ENCODE results near the gene TRIM14. TPM values are rescaled to one million over a fixed set of nuclear protein-coding genes. Genes with fewer than 3 reads are reported as not detected.

Gene TRIM14
- total RNA-seq, 1 donor from 2014 or later: 25.8 TPM

DNA sequence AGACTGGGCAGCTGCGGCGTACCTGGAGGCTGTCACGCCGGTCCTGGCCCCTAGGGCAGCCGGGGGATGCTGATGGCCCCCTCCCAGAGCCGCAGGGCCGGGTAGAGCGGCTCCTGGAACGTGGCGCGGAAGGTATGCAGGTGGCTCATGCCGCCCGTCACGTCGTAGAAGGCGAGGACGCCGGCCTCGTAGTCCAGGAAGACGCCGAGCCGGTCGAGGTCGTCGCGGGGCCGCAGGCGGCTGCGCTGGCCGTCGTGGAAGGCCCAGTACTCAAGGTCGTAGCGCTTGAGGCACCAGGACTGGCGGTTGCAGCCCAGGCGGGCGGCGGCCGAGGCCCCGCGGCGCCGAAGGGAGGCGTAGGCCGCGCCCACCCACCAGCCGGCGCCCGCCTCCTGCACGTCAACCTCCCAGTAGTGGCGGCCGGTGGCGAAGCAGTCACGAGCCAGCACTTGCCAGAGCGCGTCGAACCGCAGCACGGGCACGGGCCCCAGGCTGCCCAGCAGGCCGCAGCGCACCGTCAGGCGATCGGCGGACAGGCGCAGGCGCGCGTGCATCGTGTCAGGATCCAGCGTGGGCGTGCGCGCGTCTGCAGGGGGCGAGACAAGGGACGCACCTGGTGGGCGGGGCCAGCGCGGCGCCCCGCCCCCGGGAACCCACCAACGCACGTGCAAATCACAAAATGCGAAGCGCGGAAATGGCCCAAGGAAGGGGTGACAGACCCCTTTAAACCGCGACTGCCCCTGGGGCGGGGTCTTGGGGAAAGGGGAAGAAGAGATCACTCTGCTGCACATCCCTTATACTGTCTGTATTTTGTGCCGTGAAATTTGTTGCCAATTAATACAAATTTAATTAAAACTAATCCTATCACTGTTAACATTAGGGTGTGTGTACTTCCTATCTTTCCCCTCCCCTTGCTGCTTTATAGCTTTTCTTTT is 31.3 kb downstream of the TRIM14 start:
- no peaks in the 10 kb centered on the region for H3K9me3 ChIP-seq
- DNase-seq (ENCODE audit: extremely low spot score in 2 of 2): no peak
- intact Hi-C loops (cut with DNase I): no loop called here
- H3K4me3 ChIP-seq: peak overlapping the region; percentile 39 to 41
- no peaks in the 10 kb centered on the region for H3K27me3 ChIP-seq
- TF ChIP-seq POLR2AphosphoS5 (IDR thresholded peaks at IDR 0.05; ENCODE audit: insufficient read depth in 1 of 2, low read depth in 1 of 2) (no peak), POLR2A (IDR thresholded peaks at IDR 0.05) (no peak)
- TF ChIP-seq, protein P1, sequence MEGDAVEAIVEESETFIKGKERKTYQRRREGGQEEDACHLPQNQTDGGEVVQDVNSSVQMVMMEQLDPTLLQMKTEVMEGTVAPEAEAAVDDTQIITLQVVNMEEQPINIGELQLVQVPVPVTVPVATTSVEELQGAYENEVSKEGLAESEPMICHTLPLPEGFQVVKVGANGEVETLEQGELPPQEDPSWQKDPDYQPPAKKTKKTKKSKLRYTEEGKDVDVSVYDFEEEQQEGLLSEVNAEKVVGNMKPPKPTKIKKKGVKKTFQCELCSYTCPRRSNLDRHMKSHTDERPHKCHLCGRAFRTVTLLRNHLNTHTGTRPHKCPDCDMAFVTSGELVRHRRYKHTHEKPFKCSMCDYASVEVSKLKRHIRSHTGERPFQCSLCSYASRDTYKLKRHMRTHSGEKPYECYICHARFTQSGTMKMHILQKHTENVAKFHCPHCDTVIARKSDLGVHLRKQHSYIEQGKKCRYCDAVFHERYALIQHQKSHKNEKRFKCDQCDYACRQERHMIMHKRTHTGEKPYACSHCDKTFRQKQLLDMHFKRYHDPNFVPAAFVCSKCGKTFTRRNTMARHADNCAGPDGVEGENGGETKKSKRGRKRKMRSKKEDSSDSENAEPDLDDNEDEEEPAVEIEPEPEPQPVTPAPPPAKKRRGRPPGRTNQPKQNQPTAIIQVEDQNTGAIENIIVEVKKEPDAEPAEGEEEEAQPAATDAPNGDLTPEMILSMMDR (IDR thresholded peaks at IDR 0.05): no peak
- peaks cover 9% of the 10 kb centered on the region for H3K4me1 ChIP-seq
- peak overlapping the region; percentile 69 for H3K27ac ChIP-seq
- peaks cover 0 to 15% of the 10 kb centered on the region in 2 donors for H3K36me3 ChIP-seq

DNA sequence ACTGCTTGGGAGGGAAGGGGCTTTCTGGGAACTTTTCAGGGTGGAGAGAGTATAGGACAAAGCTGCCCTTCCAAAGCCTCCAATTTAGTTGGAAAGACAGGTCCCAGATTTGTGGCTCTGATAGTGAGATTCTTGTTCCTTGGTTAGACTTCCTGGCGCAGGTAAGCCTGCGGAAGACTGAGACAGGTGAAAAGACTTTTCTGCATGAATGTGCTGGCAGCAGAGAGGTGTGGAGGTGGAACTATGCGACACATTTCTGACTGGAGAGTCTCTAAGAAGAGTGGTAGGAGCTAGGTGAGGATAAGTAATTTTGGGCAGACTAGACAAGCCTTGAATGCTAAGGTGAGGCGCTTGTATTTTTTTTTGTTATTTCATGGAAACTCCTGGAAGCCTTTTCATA is 32.6 kb downstream of the TRIM14 start:
- H3K27ac ChIP-seq: no peak overlapping the region
- TF ChIP-seq POLR2A (IDR thresholded peaks at IDR 0.05) (no peak), POLR2AphosphoS5 (IDR thresholded peaks at IDR 0.05; ENCODE audit: insufficient read depth in 1 of 2, low read depth in 1 of 2) (no peak)
- TF ChIP-seq, protein P1 (IDR thresholded peaks at IDR 0.05): no peak
- intact Hi-C loops (cut with DNase I): no loop called here
- no peaks in the 10 kb centered on the region for H3K27me3 ChIP-seq
- H3K4me3 ChIP-seq: no peak overlapping the region
- no peaks in the 10 kb centered on the region for H3K9me3 ChIP-seq
- H3K4me1 ChIP-seq: peaks cover 13% of the 10 kb centered on the region
- DNase-seq (ENCODE audit: extremely low spot score in 2 of 2): no peak
- peaks cover 0 to 25% of the 10 kb centered on the region in 2 donors for H3K36me3 ChIP-seq

DNA sequence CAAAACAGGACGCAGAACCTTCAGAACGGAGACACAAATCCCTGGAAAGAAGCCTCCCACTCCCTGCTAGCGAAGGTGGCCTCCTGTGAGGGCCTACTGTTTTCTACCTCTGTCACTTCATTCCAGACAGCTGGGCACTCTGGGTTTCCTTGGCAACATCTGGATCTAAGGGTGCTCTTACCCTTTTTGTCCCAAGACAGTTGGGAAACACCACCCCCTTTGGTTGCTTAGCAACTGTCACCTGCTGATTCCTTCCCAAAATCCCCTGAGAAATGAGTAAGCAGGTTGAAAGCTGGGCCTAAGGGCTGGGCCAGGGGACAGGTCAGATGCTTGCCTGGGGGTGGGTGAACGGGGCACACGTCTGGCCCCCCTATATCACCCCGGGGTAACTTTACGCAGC is 33.1 kb downstream of the TRIM14 start:
- Histone ChIP-seq H3K36me3 (peaks cover 0 to 30% of the 10 kb centered on the region in 2 donors), H3K9me3 (no peaks in the 10 kb centered on the region), H3K27me3 (no peaks in the 10 kb centered on the region), H3K27ac (no peak overlapping the region), H3K4me1 (peaks cover 18% of the 10 kb centered on the region), H3K4me3 (no peak overlapping the region)
- DNase-seq (ENCODE audit: extremely low spot score in 2 of 2): no peak
- intact Hi-C loops (cut with DNase I): no loop called here
- TF ChIP-seq, protein P1 (IDR thresholded peaks at IDR 0.05): no peak
- TF ChIP-seq POLR2A (IDR thresholded peaks at IDR 0.05) (no peak), POLR2AphosphoS5 (IDR thresholded peaks at IDR 0.05; ENCODE audit: insufficient read depth in 1 of 2, low read depth in 1 of 2) (no peak)

DNA sequence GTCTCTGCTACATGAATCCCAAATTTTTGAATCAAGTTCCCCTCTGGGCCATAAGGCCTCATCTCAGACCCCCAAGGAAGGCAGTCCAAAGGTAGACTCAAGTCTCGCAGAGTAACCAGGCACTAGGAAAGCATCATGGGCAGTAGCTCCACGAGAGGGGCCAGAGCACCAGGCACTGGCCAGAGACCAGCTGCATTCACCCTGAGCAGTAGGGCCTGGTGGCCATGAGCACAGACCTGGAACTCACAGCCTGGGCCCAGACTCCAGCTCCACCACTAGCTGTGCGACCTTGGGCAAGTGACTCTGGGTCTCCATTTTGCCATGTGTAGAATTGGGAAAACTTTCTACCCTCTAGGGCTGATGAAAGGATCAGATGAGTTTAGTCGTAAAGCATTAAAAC is 34.0 kb downstream of the TRIM14 start:
- H3K27me3 ChIP-seq: no peaks in the 10 kb centered on the region
- H3K4me1 ChIP-seq: peaks cover 21% of the 10 kb centered on the region
- intact Hi-C loops (cut with DNase I): no loop called here
- TF ChIP-seq, protein P1 (IDR thresholded peaks at IDR 0.05): no peak
- TF ChIP-seq POLR2A (IDR thresholded peaks at IDR 0.05) (no peak), POLR2AphosphoS5 (IDR thresholded peaks at IDR 0.05; ENCODE audit: insufficient read depth in 1 of 2, low read depth in 1 of 2) (no peak)
- no peak overlapping the region for H3K27ac ChIP-seq
- DNase-seq (ENCODE audit: extremely low spot score in 2 of 2): no peak
- no peak overlapping the region for H3K4me3 ChIP-seq
- no peaks in the 10 kb centered on the region for H3K9me3 ChIP-seq
- peaks cover 0 to 37% of the 10 kb centered on the region in 2 donors for H3K36me3 ChIP-seq

DNA sequence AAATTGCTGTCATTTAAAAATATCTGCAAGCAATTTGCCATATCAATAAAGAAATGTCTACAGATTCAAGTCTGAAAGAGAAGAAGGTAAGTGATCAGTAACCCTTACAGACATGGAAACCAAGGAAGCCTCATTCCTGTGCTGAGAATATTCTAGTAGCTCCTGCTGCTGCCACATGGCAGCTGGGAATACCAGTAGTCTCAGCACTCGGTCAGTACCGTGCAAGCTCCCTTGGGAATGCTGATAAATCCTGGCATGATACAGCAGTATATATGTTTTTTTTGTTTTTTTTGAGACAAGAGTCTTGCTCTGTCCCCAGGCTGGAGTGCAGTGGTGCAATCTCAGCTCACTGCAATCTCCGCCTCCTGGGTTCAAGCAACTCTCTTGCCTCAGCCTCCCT is 34.6 kb downstream of the TRIM14 start:
- intact Hi-C loops (cut with DNase I): no loop called here
- no peak for DNase-seq (ENCODE audit: extremely low spot score in 2 of 2)
- no peaks in the 10 kb centered on the region for H3K27me3 ChIP-seq

More for the DNA sequence above, 34.6 kb downstream of the TRIM14 start:
- TF ChIP-seq POLR2A (IDR thresholded peaks at IDR 0.05) (no peak), POLR2AphosphoS5 (IDR thresholded peaks at IDR 0.05; ENCODE audit: insufficient read depth in 1 of 2, low read depth in 1 of 2) (no peak)
- TF ChIP-seq, protein P1 (IDR thresholded peaks at IDR 0.05): no peak
- Histone ChIP-seq H3K4me3 (no peak overlapping the region), H3K36me3 (peaks cover 0 to 40% of the 10 kb centered on the region in 2 donors), H3K27ac (no peak overlapping the region), H3K4me1 (peaks cover 21% of the 10 kb centered on the region), H3K9me3 (no peaks in the 10 kb centered on the region)

All from vagina (tissue), 2 donors.